Karpas-422 (cell line): ENCODE measurements around the gene GPBP1. TPM values are rescaled to one million over a fixed set of nuclear protein-coding genes. Genes with fewer than 3 reads are reported as not detected.

Source experiments
- small RNA-seq: library from RNA; depleted of rRNA; stranded (forward); fragments of <200 nt; gene quantifications from one replicate; pipeline ENCODE3, GENCODE V24; 2014
- total RNA-seq: library from RNA; depleted of rRNA; stranded (reverse); fragments of >200 nt; shearing (Covaris generic); gene quantifications from 2 replicates; pipeline ENCODE4 v1.2.3, GENCODE V29; 2014; ENCODE audit warnings: low replicate concordance; rRNA removed

The GPBP1 gene
- total RNA-seq, 1 experiment from 2014 or later: 69.0 TPM

Small RNA genes lying within 50 kb of the gene (small RNA-seq; reads per million reads assigned to genes)
- not detected for gene RF00019

Other genes with a start within 250 kb of the GPBP1 start
- 21.3 and 41.4 TPM in 2 replicates for gene MIER3, start 221.9 kb upstream of the GPBP1 start, total RNA-seq